ENCODE measurements around the gene SLC8A1. TPM values are rescaled to one million over a fixed set of nuclear protein-coding genes. Genes with fewer than 3 reads are reported as not detected.

SLC8A1 gene
- total RNA-seq, 1 donor from 2014 or later, result 9.6 TPM

GRCh38 chr2:40373111-40373510, 78.8 kb downstream of the SLC8A1 start:
- no peaks in the 10 kb centered on the region for H3K9me3 ChIP-seq (ENCODE audit: low read depth)
- Mint-ChIP-seq H3K36me3 (no peaks in the 10 kb centered on the region), H3K9me3 (no peaks in the 10 kb centered on the region), H3K4me1 (peaks cover 23% of the 10 kb centered on the region), H3K4me3 (no peak overlapping the region), H3K27me3 (ENCODE audit: insufficient read depth, low read depth) (no peaks in the 10 kb centered on the region), H3K27ac (no peak overlapping the region)
- H3K4me2 ChIP-seq, result no peak overlapping the region
- H3K36me3 ChIP-seq, result no peaks in the 10 kb centered on the region
- no peak overlapping the region for H3K9ac ChIP-seq
- H2AFZ ChIP-seq (replicated peaks), result no peak overlapping the region
- no peaks in the 10 kb centered on the region for H4K20me1 ChIP-seq (ENCODE audit: low read depth)
- no peak overlapping the region for H3K27ac ChIP-seq
- H3F3A ChIP-seq (ENCODE audit: low read depth), result no peaks in the 10 kb centered on the region
- no peaks in the 10 kb centered on the region for H3K79me2 ChIP-seq (ENCODE audit: low read depth)
- H3K4me1 ChIP-seq, result peaks cover 19% of the 10 kb centered on the region
- DNase-seq (ENCODE audit: low spot score), result no peak
- TF ChIP-seq EZH2 (IDR thresholded peaks at IDR 0.05) (no peak), CTCF (IDR thresholded peaks at IDR 0.05) (no peak), EZH2phosphoT487 (IDR thresholded peaks at IDR 0.05) (no peak)
- no peaks in the 10 kb centered on the region for H3K27me3 ChIP-seq
- no peak overlapping the region for H3K4me3 ChIP-seq

- peaks cover 19% of the 10 kb centered on the region for H3K4me1 ChIP-seq
- peak overlapping the region; percentile 53 for H3K4me2 ChIP-seq
- no peak overlapping the region for H3K4me3 Mint-ChIP-seq
- no peaks in the 10 kb centered on the region for H3K9me3 Mint-ChIP-seq
- H3K27ac ChIP-seq, result no peak overlapping the region
- DNase-seq (ENCODE audit: low spot score), result no peak
- H3K36me3 ChIP-seq, result no peaks in the 10 kb centered on the region
- H3K9ac ChIP-seq, result no peak overlapping the region
- H3K27me3 Mint-ChIP-seq (ENCODE audit: insufficient read depth, low read depth), result no peaks in the 10 kb centered on the region
- no peak for TF ChIP-seq EZH2 (IDR thresholded peaks at IDR 0.05)
- TF ChIP-seq EZH2phosphoT487 (IDR thresholded peaks at IDR 0.05), result no peak
- no peak for TF ChIP-seq CTCF (IDR thresholded peaks at IDR 0.05)
- H3K27ac Mint-ChIP-seq, result peak overlapping the region; percentile 87
- H3F3A ChIP-seq (ENCODE audit: low read depth), result no peaks in the 10 kb centered on the region
- no peaks in the 10 kb centered on the region for H3K9me3 ChIP-seq (ENCODE audit: low read depth)
- no peak overlapping the region for H3K4me3 ChIP-seq
- H3K79me2 ChIP-seq (ENCODE audit: low read depth), result no peaks in the 10 kb centered on the region
- peaks cover 23% of the 10 kb centered on the region for H3K4me1 Mint-ChIP-seq
- H4K20me1 ChIP-seq (ENCODE audit: low read depth), result no peaks in the 10 kb centered on the region
- peak overlapping the region; percentile 30 for H2AFZ ChIP-seq (replicated peaks)
- no peaks in the 10 kb centered on the region for H3K27me3 ChIP-seq
- no peaks in the 10 kb centered on the region for H3K36me3 Mint-ChIP-seq
Measured at GRCh38 chr2:40372283-40372985, 79.5 kb downstream of the SLC8A1 start.

GRCh38 chr2:40371525-40372282, 80.2 kb downstream of the SLC8A1 start:
- Histone ChIP-seq H3F3A (ENCODE audit: low read depth) (no peaks in the 10 kb centered on the region), H3K4me1 (peaks cover 19% of the 10 kb centered on the region), H3K4me3 (no peak overlapping the region), H4K20me1 (ENCODE audit: low read depth) (no peaks in the 10 kb centered on the region), H3K27me3 (no peaks in the 10 kb centered on the region), H2AFZ (replicated peaks) (peak overlapping the region; percentile 58), H3K36me3 (no peaks in the 10 kb centered on the region), H3K4me2 (peak overlapping the region; percentile 53), H3K9me3 (ENCODE audit: low read depth) (no peaks in the 10 kb centered on the region), H3K79me2 (ENCODE audit: low read depth) (no peaks in the 10 kb centered on the region), H3K9ac (no peak overlapping the region), H3K27ac (peak overlapping the region; percentile 22)
- no peaks in the 10 kb centered on the region for H3K36me3 Mint-ChIP-seq
- H3K9me3 Mint-ChIP-seq, result no peaks in the 10 kb centered on the region
- H3K4me3 Mint-ChIP-seq, result peak overlapping the region; percentile 39
- no peaks in the 10 kb centered on the region for H3K27me3 Mint-ChIP-seq (ENCODE audit: insufficient read depth, low read depth)
- H3K4me1 Mint-ChIP-seq, result peaks cover 23% of the 10 kb centered on the region
- peak; percentile 69 for DNase-seq (ENCODE audit: low spot score)
- H3K27ac Mint-ChIP-seq, result peak overlapping the region; percentile 87
- TF ChIP-seq CTCF (IDR thresholded peaks at IDR 0.05), result no peak
- no peak for TF ChIP-seq EZH2 (IDR thresholded peaks at IDR 0.05)
- TF ChIP-seq EZH2phosphoT487 (IDR thresholded peaks at IDR 0.05), result no peak

Measured in neural progenitor cell (in vitro differentiated cells).